GM21576 (cell line): ENCODE results near the gene KRT36.

Source experiments
- ATAC-seq: cut with Tn5 transposase; IDR thresholded peaks from one replicate; pipeline ENCODE4 v1.9.1; 2021; ENCODE audit warnings: mild to moderate bottlenecking, moderate library complexity; ENCODE audit not compliant: unreplicated experiment

Gene KRT36

DNA sequence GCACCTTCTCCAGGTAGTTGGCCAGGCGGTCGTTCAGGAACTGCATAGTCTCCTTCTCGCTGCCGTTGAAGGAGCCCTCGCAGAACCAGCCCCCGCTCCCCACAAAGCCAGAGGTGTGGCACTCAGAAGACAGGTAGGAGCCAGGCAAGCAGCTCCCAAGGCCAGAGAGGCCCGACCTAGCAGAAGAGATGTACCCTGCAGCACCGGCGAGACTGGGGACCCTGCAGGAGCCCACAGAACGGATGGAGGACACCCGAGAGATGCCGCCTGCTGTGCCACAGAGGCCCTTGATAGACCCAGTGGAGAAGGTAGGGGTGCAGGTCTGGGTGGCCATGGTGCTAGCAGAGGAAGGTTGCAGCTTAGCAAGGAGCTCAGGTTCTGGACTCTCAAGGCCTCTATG is at the start of gene KRT36:
KRT36 (minus strand) TSS at position 380 of the 400 bp plus-strand sequence; CDS start at position 334, 46 bp downstream.
- ATAC-seq = no peak

DNA sequence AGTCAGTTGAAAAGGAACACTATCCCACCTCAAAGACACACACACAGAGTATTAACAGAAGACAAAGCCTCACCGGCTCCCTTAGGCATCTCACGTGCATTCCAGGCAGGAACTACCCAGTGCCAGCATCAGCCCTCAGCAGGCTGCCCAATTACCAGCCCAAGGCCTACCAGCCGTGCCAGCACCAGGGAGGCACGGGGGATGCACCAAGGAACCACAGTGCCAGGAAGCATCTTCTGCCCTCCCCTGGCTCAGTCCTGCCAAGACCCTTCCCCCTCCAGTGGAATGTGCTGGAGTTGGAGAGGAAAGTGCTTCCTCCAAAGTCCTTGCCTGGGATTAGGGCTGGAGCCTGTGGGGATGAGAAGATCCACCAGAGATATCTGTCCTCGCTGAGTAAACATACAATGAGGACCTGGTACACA is 49.4 kb upstream of the KRT36 start:
- no peak for ATAC-seq

DNA sequence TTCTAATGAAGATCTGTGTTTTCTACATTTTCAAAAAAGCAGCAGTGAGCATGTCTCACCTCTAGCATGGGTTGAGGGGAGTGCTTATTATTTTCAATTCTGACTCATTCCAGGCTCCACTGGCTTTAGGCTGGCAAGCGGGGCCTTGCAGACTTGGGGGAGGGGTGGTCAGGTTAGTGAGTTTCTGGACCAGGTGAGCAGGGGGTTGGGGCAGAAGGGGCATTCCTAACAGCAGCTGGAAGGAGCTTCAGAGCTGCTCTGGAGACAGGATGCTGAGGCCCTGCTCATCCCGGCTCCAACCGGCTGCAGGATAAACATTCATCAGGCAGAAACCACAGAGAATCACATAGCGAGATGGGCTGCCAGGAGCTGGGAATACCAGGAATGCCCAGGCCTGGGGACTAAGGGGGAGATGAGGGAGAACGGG is 48.9 kb upstream of the KRT36 start:
- no peak for ATAC-seq

DNA sequence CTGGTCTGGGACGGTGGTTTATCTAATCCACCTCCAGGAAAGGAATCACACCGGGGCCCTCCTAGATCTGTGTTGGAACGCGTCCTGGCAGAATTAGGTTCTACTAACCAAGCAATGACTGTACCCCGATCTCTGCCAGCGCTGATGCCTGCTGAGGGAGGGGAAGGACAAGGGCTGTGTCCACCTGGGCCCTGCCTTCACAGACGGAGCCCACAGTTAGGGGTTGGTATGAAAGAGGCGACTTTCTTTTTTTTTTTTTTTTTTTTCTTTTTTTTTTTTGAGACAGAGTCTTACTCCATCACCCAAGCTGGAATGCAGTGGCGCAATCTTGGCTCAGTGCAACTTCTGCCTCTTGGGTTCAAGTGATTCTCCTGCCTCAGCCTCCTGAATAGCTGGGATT is 48.3 kb upstream of the KRT36 start:
- ATAC-seq = no peak

DNA sequence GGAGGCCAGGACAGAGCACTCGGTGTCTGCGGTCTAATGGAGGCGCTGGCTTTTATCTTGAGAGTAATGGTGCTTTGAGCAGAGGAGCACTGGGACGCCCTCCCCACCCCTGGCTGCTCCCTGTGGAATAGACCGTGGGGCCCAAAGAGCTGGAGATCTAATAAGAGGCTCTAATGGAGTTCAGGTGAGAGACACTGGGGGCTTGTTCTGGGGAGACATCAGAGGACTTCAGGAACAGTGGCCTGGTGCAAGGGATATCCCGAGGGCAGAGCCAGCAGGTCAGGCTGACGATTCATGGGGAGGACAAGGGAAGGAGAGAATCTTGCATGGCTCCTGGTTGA is 47.9 kb upstream of the KRT36 start:
- ATAC-seq = no peak

DNA sequence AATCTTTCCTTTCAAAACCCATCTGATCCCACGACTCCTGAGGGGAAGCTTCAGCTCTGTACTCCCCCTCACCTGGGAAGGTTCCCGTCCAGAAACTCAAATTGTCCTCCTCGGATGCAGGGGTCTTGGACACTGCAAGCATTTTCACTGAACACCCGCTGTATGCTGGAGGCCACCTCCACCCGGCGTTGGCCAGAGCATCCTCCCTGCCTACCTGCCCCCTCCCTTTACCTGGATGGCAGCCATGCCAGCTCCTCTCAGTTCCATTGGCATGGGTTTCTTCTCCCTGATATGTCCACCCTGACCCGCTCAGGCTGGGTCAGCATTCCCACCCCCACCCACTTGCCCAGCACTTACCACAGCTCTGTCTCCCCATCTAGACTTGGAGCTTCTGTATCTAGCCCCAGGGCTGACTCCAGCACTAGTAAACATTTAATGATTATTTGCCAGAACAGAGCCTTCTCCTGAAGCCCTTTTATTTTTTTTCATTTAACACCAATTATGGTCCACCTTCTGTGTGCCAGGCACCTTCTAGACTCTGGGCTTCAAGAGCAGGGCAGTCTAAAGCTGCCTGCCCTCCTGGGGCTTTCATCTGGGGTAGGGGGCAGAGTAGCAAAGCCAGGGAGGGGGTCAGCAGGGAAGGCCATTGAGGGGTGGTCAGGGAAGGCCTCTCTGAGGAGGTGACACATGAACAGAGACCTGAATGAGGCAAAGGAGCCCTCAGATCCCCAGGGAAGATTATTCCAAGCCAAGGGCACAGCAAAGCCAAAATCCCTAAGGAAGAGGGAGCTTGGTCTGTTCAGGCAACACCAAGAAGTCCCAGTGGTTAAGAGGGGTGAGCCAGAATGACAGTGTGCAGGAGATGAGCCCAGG is 47.3 kb upstream of the KRT36 start:
- no peak for ATAC-seq

DNA sequence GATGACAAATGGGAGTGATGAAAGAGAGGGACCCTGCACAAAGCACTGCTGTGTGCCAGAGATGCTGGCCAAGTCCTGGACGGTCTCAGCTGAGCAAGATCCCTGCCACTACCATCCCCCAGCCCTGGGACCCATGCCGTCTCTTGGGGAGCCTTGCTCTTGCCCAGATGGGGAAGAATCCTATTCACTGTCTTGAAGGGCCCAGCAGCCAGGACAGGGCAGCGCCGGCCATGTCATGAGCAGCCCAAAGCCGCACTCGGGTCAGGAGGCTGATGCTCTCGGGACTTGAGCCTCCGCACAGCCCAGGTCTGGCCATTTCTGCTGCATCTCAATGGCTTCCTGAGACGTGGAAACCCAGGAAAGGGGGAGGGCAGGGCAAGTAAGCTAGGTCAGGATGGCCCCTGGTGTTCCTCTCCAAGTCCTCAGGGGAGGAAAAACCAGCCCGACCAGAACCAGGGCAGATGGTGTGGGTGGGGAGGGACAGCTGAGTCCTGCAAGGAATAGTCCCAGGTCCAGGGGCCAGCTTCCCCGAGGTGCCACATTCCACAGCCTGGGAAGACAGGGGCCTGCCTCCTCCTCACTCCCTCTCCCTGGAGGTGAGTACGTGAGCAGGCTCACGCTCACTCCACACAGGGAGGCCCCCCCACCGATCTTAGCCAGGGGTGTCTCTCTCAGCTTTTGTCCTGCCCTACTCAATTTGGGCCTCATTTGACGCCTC is 46.2 kb upstream of the KRT36 start:
- ATAC-seq = no peak

DNA sequence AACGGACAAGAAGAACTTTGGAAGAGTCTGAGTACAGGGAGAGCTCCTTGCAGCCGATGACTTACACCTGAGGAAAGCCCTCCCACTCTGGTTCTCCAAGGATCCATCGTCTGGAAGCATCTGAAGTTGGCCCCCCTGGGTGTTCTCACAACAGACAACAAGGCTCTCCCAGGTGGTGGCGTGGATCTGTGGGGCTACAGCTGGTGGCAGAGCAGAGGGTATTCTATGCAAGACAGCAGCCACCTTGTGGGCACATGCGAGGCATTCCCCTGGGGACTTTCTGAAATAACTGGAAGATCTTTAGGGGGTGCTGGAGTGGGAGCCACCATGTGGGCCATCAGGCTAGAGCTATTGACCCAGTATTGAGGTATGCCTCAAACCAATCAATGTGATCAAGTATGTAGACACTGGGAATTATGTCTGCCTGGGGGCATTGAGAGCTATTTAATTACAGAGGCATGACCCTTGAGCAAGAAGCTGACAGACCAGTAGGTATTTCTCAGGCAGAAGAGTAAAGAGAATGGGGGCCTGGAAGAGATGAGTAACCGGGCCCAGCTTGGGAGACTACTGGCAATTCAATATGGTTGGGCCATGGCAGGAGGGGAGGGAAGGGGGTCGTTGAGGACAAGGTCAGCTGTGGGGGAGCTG is 45.3 kb upstream of the KRT36 start:
- no peak for ATAC-seq

DNA sequence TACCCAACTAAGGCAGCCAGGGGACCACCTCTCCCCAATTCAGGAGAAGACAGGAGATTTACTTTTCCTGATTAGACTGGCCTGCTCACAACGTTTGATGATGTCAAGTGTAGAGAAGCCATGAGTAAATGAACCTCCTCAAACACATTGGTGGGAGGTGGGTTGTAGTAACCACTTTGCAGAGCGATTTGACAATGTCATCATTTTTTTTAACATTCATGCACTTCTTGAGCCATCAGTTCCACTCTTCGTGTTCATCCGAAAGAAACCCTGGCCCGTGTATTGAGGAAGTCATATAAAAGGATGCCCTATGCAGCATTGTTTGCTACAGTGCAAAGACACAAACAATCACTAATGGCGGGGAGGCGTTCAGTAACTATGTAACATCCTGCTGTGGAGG is 43.9 kb upstream of the KRT36 start:
- no peak for ATAC-seq

DNA sequence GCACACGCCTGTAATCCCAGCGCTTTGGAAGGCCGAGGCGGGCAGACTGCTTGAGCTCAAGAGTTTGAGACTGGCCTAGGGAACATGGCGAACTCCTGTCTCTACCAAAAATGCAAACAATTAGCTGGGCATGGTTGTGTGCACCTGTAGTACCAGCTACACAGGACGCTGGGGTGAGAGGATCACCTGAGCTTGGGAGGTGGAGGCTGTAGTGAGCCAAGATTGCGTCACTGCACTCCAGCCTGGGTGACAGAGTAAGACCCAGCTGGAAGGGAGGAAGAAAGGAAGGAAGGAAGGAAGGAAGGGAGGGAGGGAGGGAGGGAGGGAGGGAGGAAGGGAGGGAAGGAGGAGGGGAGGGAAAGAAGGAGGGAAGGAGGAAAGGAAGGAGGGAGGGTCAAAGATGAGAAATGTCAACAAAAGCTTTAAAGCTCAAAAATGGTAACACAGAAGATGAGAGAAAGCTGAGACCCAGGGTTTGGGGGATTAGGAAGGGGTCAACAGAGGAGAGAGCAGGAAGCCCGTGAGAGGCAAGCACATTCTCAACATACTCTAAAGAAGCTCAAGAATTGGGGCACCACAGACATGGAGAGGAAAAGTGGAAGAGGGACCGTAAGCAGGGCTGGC is 43.3 kb upstream of the KRT36 start:
- no peak for ATAC-seq

DNA sequence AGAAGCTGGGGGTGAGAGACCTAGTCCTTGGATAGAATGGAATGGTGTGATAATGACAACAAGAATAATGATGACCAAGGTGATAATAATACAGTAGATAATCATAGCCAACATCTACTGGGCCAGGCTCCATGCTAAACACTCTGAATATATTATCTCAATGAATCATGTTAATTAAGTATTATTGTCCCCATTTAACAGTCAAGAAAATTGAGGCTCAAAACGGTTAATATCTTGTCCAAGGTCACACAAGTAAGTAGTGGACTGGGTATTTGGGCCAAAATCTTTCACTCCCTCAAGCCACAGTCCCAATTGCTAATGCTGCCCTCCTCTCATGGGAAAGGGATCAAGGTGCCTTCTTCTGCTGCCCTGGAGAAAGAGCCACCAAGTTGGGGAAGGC is 42.3 kb upstream of the KRT36 start:
- no peak for ATAC-seq

DNA sequence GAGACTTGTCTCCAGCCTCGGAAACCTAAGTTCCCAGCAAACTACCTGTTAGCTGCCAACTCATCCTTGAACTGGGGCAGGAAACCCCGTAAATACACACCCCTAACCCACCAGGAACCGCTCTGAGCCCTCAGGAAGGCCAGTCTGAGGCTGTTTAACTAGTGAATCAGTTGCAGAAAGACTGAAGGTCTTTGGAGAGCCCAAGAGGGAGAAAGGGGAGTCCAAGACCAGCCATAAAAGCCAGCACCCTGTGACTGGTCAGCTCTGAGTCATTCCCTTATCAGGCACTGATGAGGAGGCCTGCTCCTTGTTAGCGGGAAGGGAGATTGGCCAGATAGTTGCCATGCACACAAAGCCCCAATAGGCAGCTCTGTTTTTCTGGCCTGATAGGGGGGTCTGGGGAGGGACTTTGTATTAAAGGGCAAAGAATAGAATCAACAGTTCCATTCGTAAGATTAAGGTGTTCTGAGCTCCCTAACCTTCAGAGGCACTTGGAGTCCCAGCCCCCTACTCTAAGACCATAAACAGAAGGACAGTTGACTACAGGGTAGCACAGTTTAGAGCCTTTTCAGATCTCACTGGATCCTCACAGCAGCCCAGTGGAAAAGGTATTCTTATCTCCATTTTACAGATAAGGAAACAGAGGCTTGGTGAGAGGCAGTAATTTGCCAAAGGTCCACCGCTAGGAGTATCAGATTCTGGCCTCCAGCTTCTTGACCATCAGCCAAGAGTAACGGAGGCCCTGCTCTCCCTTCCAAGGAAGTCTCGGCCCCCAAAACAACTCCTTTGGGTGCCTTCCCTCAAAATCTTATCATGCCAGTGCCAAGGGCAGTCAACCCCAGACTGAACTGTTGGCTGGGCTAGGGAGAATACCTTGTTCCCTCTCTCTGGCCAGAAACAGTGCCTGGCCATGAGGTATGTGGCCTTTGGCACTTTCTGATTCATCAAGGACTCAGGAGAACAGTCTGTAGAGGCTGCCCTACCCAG is 40.6 kb upstream of the KRT36 start:
- ATAC-seq = no peak

DNA sequence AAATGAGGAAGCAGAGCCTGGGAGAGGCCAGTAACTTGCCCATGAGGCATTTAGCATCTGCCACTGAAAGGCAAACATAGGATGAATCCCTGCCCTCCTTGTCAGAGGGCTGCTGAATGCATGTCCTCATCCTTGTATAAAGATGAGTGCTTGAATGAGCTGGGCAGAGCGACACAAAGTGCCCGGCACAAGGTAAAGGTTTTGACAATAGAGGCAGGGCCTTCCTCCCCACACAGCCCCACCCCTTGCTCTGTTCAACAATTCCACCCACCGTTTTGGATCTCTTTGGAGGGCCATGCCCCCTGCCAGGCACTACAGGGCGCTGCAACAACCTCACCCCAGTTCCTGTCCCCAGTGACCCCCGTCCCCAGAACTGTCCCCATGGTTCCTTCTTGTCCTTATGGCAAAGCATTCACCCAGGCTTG is 39.8 kb upstream of the KRT36 start:
- no peak for ATAC-seq

DNA sequence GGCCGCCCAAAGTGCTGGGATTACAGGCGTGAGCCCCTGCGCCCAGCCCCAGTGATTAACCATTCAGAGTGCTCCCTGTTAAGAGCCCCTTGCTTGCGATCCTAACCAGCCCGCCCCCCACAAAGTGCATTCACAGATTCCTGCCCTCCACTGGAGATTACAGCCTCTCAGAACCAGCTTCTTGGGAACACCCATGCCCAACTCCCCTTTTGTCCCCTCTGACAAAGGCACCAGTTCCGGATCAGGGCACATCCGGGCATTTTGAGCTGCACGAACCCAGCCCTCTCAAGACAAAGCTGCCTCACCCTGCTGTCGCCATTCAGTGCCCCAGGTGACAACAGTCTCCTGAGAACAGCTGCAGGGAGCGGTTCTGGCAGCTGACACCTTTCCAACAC is 39.2 kb upstream of the KRT36 start:
- ATAC-seq = no peak

DNA sequence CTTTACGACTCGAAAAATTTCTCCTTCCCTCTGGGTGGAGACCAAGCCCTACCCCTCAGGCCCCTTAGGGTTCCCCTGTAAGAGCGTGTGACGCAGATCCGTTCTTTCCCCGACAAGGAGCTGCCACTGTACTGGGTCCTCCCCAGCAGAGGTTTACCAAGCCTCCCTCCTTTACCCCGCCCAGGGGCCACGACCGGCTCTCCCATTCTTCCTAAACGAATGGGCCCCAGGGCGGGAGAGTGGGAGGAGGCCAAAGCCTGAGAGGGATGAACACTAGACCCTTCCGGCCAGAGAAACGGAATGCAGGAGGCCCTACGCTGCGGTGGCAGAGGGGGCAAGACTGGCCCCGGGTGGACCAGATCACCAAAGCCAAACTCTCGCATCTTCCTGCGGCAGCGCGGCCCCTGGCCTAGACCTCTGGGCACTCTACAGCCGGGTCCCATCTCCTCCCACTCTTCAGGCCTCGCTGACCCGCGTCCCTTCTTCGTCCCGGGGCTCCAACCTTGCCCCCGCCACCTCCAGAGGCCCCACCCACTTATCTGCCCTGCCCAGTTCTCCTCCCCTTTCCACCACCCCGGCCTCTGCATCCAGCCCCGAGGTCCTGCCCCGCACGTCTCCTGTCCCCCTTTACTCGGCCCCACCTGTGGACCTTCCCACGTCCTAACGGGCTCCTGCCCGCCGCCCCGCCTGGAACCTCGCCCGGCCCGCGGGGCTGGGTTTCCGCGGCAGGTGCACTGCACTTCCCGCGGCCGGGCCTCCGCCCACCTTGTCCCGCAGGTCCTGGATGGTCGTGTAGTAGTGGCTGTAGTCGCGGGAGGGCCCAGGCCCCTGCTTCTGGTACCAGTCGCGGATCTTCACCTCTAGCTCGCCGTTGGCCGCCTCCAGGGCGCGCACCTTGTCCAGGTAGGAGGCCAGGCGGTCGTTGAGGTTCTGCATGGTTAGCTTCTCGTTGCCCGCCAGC is 37.6 kb upstream of the KRT36 start:
- ATAC-seq = no peak

DNA sequence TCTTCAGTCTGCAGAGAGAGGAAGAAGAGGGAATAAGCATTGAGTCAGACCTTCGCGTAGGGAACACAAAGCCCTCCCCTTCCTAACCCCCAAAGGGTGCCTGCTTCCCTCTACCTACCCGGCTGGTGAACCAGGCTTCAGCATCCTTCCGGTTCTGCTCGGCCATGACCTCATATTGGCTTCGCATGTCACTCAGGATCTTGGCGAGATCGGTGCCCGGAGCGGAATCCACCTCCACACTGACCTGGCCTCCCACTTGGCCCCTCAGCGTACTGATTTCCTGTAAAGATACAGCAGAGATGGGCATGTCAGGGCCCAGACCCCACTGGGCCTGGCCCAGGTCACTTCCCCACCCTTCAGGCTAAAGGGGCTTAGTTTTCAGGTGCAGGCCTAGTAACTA is 34.6 kb upstream of the KRT36 start:
- ATAC-seq = no peak

DNA sequence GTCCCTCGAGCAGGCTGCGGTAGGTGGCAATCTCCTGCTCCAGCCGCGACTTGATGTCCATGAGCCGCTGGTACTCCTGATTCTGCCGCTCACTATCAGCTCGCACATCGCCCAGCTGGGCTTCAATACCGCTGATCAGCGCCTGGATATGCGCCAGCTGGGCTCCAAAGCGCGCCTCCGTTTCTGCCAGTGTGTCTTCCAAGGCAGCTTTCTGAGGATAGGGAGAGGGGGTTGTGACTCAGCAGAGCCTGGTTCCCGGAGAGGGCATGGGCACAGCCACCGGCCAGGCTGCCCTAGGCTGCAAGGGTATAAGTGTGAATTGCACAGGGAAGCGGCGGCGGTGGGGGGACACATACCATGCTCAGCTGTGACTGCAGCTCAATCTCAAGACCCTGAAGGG is 34.1 kb upstream of the KRT36 start:
- no peak for ATAC-seq

DNA sequence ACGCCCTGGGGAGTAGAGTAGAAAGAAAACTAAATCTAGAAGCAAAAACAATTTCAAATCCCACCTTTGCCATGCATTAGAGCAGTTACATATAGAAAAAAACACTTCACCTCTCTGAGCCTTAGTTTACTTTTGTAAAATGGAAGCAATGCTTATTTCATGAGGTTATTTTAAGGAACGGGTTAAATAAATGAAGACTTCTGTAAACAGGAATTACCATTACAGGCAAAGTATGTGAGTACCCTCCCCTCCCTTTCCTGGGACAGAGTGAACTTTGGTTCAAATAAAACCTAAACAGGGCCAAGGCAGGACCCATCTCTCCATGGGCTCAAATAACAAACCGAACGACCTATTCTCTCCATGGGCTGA is 33.5 kb upstream of the KRT36 start:
- ATAC-seq = no peak
